ENCODE measurements around the gene PTGES3. TPM values are rescaled to one million over a fixed set of nuclear protein-coding genes. Genes with fewer than 3 reads are reported as not detected.
A peak's percentile ranks its signal among the peaks of the same experiment; 100 is the strongest.

The PTGES3 gene
- total RNA-seq, 3 donors from 2014 or later (not counting 1 experiment from before 2014, with no cell fraction given), result 79.2 to 93.8 (median 93.4) TPM

DNA sequence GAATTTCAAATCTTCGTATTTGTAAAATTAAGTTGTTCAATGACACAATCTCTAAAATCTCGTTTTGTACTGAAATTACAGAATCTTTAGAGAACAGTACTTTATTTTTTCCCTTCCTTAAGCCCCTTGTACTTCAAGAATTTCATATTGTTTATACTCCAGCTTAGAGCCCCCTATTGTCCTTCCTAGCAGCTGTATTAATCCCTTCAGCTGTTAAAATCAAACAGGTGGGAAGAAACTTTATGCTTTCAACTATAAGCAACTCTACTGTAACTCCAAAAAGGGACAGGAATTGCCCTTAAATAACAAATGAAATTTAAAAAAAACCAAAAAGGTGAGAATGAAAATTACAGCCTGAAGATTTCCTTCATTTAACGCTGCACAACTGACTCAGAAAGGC is 35.3 kb upstream of the PTGES3 start:
- peaks cover 44% of the 10 kb centered on the region for H3K36me3 ChIP-seq (ENCODE audit: control insufficient read depth, insufficient read depth, low read length)
- H3K4me1 ChIP-seq (ENCODE audit: control insufficient read depth, insufficient read depth, low read length), result peaks cover 54% of the 10 kb centered on the region
- H3K9me3 ChIP-seq (ENCODE audit: control insufficient read depth, insufficient read depth, low read length), result no peaks in the 10 kb centered on the region
- Mint-ChIP-seq H3K27ac (peak overlapping the region; percentile 98), H3K9me3 (no peaks in the 10 kb centered on the region), H3K36me3 (peaks cover 16% of the 10 kb centered on the region), H3K27me3 (ENCODE audit: low read depth in 2 of 2) (no peaks in the 10 kb centered on the region), H3K4me3 (peak overlapping the region; percentile 99), H3K4me1 (peaks cover 73 to 77% of the 10 kb centered on the region in 2 donors)
- no peak overlapping the region for H3K27ac ChIP-seq (ENCODE audit: low read length)
- intact Hi-C loops (cut with micrococcal nuclease), result no loop called here
- no peak for ATAC-seq
- H3K27me3 ChIP-seq (ENCODE audit: control insufficient read depth, insufficient read depth, low read length), result no peaks in the 10 kb centered on the region
- H3K4me3 ChIP-seq (ENCODE audit: low read length), result no peak overlapping the region
- no peak for DNase-seq
- TF ChIP-seq, protein P1, sequence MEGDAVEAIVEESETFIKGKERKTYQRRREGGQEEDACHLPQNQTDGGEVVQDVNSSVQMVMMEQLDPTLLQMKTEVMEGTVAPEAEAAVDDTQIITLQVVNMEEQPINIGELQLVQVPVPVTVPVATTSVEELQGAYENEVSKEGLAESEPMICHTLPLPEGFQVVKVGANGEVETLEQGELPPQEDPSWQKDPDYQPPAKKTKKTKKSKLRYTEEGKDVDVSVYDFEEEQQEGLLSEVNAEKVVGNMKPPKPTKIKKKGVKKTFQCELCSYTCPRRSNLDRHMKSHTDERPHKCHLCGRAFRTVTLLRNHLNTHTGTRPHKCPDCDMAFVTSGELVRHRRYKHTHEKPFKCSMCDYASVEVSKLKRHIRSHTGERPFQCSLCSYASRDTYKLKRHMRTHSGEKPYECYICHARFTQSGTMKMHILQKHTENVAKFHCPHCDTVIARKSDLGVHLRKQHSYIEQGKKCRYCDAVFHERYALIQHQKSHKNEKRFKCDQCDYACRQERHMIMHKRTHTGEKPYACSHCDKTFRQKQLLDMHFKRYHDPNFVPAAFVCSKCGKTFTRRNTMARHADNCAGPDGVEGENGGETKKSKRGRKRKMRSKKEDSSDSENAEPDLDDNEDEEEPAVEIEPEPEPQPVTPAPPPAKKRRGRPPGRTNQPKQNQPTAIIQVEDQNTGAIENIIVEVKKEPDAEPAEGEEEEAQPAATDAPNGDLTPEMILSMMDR (IDR thresholded peaks at IDR 0.05), result no peak
- WGBS (ENCODE audit: insufficient coverage), result 60% methylated on average over 3 of the region's 3 CpGs

- WGBS (ENCODE audit: insufficient coverage), result 38% methylated on average over 2 of the region's 4 CpGs
- no peak overlapping the region for H3K4me3 ChIP-seq (ENCODE audit: low read length)
- Mint-ChIP-seq H3K27ac (peak overlapping the region; percentile 98), H3K4me3 (peak overlapping the region; percentile 99), H3K27me3 (ENCODE audit: low read depth in 2 of 2) (no peaks in the 10 kb centered on the region), H3K36me3 (peaks cover 16% of the 10 kb centered on the region), H3K9me3 (no peaks in the 10 kb centered on the region), H3K4me1 (peaks cover 73 to 77% of the 10 kb centered on the region in 2 donors)
- peaks cover 59% of the 10 kb centered on the region for H3K4me1 ChIP-seq (ENCODE audit: control insufficient read depth, insufficient read depth, low read length)
- TF ChIP-seq, protein P1 (IDR thresholded peaks at IDR 0.05), result no peak
- intact Hi-C loops (cut with micrococcal nuclease), result no loop called here
- DNase-seq (no peak), ATAC-seq (no peak)
- H3K9me3 ChIP-seq (ENCODE audit: control insufficient read depth, insufficient read depth, low read length), result no peaks in the 10 kb centered on the region
- peaks cover 44% of the 10 kb centered on the region for H3K36me3 ChIP-seq (ENCODE audit: control insufficient read depth, insufficient read depth, low read length)
- H3K27me3 ChIP-seq (ENCODE audit: control insufficient read depth, insufficient read depth, low read length), result no peaks in the 10 kb centered on the region
- H3K27ac ChIP-seq (ENCODE audit: low read length), result no peak overlapping the region
Measured at GRCh38 chr12:56722832-56723231, 34.7 kb upstream of the PTGES3 start.

DNA sequence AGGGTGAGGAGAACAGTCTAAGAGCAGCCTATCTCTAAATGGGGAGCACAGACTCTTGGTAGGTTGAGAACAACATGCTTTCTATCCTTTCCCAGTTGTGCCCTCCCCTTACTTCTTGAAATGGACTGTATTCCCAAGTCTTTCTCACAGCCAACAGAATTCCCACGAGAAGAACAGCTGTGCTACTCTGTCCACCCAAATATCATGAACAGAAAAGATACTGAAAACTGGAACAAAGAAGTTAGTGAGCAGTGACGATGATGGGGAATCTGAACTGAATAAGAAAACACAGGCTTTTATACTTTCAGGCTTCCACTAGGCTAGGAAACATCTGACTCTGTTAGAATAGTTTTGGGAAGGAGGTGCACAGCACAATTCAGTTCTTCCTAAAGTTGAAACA is 33.6 kb upstream of the PTGES3 start:
- peak overlapping the region; percentile 42 for H3K27ac ChIP-seq (ENCODE audit: low read length)
- H3K9me3 Mint-ChIP-seq, result no peaks in the 10 kb centered on the region
- TF ChIP-seq, protein P1 (IDR thresholded peaks at IDR 0.05), result no peak
- no peak overlapping the region for H3K4me3 ChIP-seq (ENCODE audit: low read length)
- H3K4me1 ChIP-seq (ENCODE audit: control insufficient read depth, insufficient read depth, low read length), result peaks cover 65% of the 10 kb centered on the region
- H3K27me3 Mint-ChIP-seq (ENCODE audit: low read depth in 2 of 2), result no peaks in the 10 kb centered on the region
- peaks cover 44% of the 10 kb centered on the region for H3K36me3 ChIP-seq (ENCODE audit: control insufficient read depth, insufficient read depth, low read length)
- peaks cover 78 to 84% of the 10 kb centered on the region in 2 donors for H3K4me1 Mint-ChIP-seq
- intact Hi-C loops (cut with micrococcal nuclease), result no loop called here
- ATAC-seq (no peak), DNase-seq (no peak)
- H3K9me3 ChIP-seq (ENCODE audit: control insufficient read depth, insufficient read depth, low read length), result no peaks in the 10 kb centered on the region
- H3K27ac Mint-ChIP-seq, result peak overlapping the region; percentile 84 to 98
- H3K36me3 Mint-ChIP-seq, result peaks cover 16% of the 10 kb centered on the region
- WGBS (ENCODE audit: insufficient coverage), result 52% methylated on average over 2 of the region's 2 CpGs
- H3K27me3 ChIP-seq (ENCODE audit: control insufficient read depth, insufficient read depth, low read length), result no peaks in the 10 kb centered on the region
- H3K4me3 Mint-ChIP-seq, result peak overlapping the region; percentile 1

DNA sequence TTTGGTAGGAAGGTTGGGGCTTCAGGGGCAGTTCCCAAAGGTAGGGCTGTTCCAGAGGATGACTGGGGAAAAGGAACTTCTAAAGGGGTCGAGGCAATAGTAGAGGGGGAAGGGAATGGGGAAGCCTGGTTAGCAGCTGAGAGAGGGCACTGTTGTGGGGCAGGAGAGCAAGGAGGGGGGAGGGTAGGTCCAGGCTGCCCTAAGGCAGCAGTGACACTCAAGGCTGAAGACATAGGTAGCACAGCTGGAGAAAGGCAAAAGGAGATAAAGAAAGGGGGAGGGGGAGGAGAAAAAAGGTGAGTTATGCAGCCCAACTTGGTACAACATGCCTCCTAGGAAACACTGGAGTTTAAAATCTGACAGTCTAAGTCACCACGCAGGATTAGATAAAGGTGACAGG is 33.1 kb upstream of the PTGES3 start:
- ATAC-seq, result no peak
- peak overlapping the region; percentile 42 for H3K27ac ChIP-seq (ENCODE audit: low read length)

More for the DNA sequence above, 33.1 kb upstream of the PTGES3 start:
- peak overlapping the region; percentile 51 for H3K4me3 Mint-ChIP-seq
- no peak for DNase-seq
- intact Hi-C loops (cut with micrococcal nuclease), result no loop called here
- Histone ChIP-seq H3K4me1 (ENCODE audit: control insufficient read depth, insufficient read depth, low read length) (peaks cover 69% of the 10 kb centered on the region), H3K4me3 (ENCODE audit: low read length) (no peak overlapping the region), H3K36me3 (ENCODE audit: control insufficient read depth, insufficient read depth, low read length) (peaks cover 49% of the 10 kb centered on the region), H3K27me3 (ENCODE audit: control insufficient read depth, insufficient read depth, low read length) (no peaks in the 10 kb centered on the region), H3K9me3 (ENCODE audit: control insufficient read depth, insufficient read depth, low read length) (no peaks in the 10 kb centered on the region)
- no peaks in the 10 kb centered on the region for H3K27me3 Mint-ChIP-seq (ENCODE audit: low read depth in 2 of 2)
- peak overlapping the region; percentile 84 to 98 for H3K27ac Mint-ChIP-seq
- TF ChIP-seq, protein P1 (IDR thresholded peaks at IDR 0.05), result no peak
- H3K9me3 Mint-ChIP-seq, result no peaks in the 10 kb centered on the region
- 47% methylated on average over 2 of the region's 2 CpGs for WGBS (ENCODE audit: insufficient coverage)
- peaks cover 16% of the 10 kb centered on the region for H3K36me3 Mint-ChIP-seq
- H3K4me1 Mint-ChIP-seq, result peaks cover 83 to 89% of the 10 kb centered on the region in 2 donors

All from natural killer cell (primary cell).